NCI-H1417 (cell line): ENCODE results near the gene OPHN1.

Source experiments
- DNase-seq, 3 experiments: peaks; one replicate each; lab custom pipeline; 2025; lab: John Stamatoyannopoulos, UW

OPHN1 gene

GRCh38 chrX:68252664-68253063 lies 180.6 kb downstream of the OPHN1 start:
- no peak for DNase-seq

- no peak for DNase-seq
Measured at GRCh38 chrX:68249903-68250302, 183.4 kb downstream of the OPHN1 start.

- no peak for DNase-seq
Measured at GRCh38 chrX:68249401-68249831, 183.9 kb downstream of the OPHN1 start.

GRCh38 chrX:68238568-68238967 lies 194.7 kb downstream of the OPHN1 start:
- DNase-seq, result no peak

- no peak for DNase-seq
Measured at GRCh38 chrX:68234171-68234910, 199.0 kb downstream of the OPHN1 start.

- no peak for DNase-seq
Measured at GRCh38 chrX:68232206-68232605, 201.1 kb downstream of the OPHN1 start.

- no peak for DNase-seq
Measured at GRCh38 chrX:68209008-68209407, 224.3 kb downstream of the OPHN1 start.

- no peak for DNase-seq
Measured at GRCh38 chrX:68204521-68205038, 228.7 kb downstream of the OPHN1 start.

GRCh38 chrX:68203646-68204045 lies 229.6 kb downstream of the OPHN1 start:
- DNase-seq, result no peak

GRCh38 chrX:68203211-68203610 lies 230.1 kb downstream of the OPHN1 start:
- DNase-seq, result no peak

- peak in 1 of 3 experiments; percentile 47 for DNase-seq
Measured at GRCh38 chrX:68199062-68199848, 234.0 kb downstream of the OPHN1 start.

GRCh38 chrX:68196939-68197791 lies 236.1 kb downstream of the OPHN1 start:
- peak; percentile 26 to 84 (median 54) for DNase-seq

- DNase-seq, result no peak
Measured at GRCh38 chrX:68195561-68195960, 237.7 kb downstream of the OPHN1 start.

- no peak for DNase-seq
Measured at GRCh38 chrX:68193786-68194185, 239.5 kb downstream of the OPHN1 start.

GRCh38 chrX:68193234-68193633 lies 240.1 kb downstream of the OPHN1 start:
- no peak for DNase-seq

- DNase-seq, result no peak
Measured at GRCh38 chrX:68190799-68191198, 242.5 kb downstream of the OPHN1 start.

- DNase-seq, result no peak
Measured at GRCh38 chrX:68186552-68187262, 246.6 kb downstream of the OPHN1 start.

- no peak for DNase-seq
Measured at GRCh38 chrX:68185161-68185560, 248.1 kb downstream of the OPHN1 start.

- peak in 2 of 3 experiments; percentile 17 to 44 for DNase-seq
Measured at GRCh38 chrX:68183612-68184214, 249.6 kb downstream of the OPHN1 start.

GRCh38 chrX:68180579-68180978 lies 252.7 kb downstream of the OPHN1 start:
- DNase-seq, result no peak

- no peak for DNase-seq
Measured at GRCh38 chrX:68179355-68179754, 253.9 kb downstream of the OPHN1 start.
